ENCODE results near the gene ELANE. TPM values are rescaled to one million over a fixed set of nuclear protein-coding genes. Genes with fewer than 3 reads are reported as not detected.
"Not testable (repeated sequence)": the region's sequence is repeated elsewhere in the genome, so short reads cannot be mapped to it uniquely, and the experiment has no call there.

The ELANE gene
- total RNA-seq, 1 donor from 2014 or later: not detected

GRCh38 chr19:873561-874041, 21.5 kb downstream of the ELANE start:
- Mint-ChIP-seq H3K36me3 (peaks cover 7% of the 10 kb centered on the region), H3K9me3 (no peaks in the 10 kb centered on the region), H3K4me3 (no peak overlapping the region), H3K27ac (no peak overlapping the region), H3K27me3 (no peaks in the 10 kb centered on the region), H3K4me1 (ENCODE audit: unreplicated experiment) (peaks cover 3% of the 10 kb centered on the region)
- DNase-seq (ENCODE audit: extremely low spot score, unreplicated experiment): no peak
- TF ChIP-seq, protein P1, sequence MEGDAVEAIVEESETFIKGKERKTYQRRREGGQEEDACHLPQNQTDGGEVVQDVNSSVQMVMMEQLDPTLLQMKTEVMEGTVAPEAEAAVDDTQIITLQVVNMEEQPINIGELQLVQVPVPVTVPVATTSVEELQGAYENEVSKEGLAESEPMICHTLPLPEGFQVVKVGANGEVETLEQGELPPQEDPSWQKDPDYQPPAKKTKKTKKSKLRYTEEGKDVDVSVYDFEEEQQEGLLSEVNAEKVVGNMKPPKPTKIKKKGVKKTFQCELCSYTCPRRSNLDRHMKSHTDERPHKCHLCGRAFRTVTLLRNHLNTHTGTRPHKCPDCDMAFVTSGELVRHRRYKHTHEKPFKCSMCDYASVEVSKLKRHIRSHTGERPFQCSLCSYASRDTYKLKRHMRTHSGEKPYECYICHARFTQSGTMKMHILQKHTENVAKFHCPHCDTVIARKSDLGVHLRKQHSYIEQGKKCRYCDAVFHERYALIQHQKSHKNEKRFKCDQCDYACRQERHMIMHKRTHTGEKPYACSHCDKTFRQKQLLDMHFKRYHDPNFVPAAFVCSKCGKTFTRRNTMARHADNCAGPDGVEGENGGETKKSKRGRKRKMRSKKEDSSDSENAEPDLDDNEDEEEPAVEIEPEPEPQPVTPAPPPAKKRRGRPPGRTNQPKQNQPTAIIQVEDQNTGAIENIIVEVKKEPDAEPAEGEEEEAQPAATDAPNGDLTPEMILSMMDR (conservative IDR thresholded peaks at IDR 0.05): no peak

DNA sequence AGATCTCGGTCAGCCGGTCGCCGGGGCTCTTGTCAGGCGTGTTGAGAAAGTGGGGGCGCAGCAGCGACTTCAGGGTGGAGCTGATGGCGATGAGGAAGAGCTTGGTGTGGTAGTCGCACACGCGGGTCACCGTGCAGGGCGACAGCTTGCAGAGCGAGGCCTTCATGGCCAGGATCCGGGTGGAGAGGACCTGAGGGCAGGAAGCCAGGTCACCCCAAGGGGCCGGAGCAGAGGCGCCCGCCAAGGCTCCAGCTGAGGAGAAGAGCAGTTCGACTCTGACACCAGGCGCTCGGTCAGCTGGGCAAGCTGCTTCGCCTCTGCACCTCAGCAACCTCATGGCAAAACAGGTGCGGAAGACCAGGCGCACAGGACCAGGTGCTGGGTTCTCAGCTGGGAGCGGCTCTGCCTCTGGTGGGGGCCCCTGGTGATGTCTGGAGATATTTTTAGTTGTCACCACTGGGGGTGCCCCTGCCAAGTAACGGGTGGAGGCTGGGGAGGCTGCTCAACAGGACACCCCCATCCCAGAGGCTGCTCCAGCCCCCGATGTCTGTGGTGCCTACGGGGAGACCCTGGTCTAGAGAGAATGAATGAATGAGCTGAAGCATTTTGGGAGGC, 23.3 kb downstream of the ELANE start:
- no peaks in the 10 kb centered on the region for H3K9me3 Mint-ChIP-seq
- peaks cover 3% of the 10 kb centered on the region for H3K4me1 Mint-ChIP-seq (ENCODE audit: unreplicated experiment)
- H3K27me3 Mint-ChIP-seq: no peaks in the 10 kb centered on the region
- peaks cover 3% of the 10 kb centered on the region for H3K36me3 Mint-ChIP-seq
- no peak for DNase-seq (ENCODE audit: extremely low spot score, unreplicated experiment)
- H3K4me3 Mint-ChIP-seq: no peak overlapping the region
- TF ChIP-seq, protein P1 (conservative IDR thresholded peaks at IDR 0.05): no peak
- no peak overlapping the region for H3K27ac Mint-ChIP-seq

GRCh38 chr19:876089-876488, 24.0 kb downstream of the ELANE start:
- H3K9me3 Mint-ChIP-seq: no peaks in the 10 kb centered on the region
- peaks cover 3% of the 10 kb centered on the region for H3K4me1 Mint-ChIP-seq (ENCODE audit: unreplicated experiment)
- peaks cover 3% of the 10 kb centered on the region for H3K36me3 Mint-ChIP-seq
- TF ChIP-seq, protein P1 (conservative IDR thresholded peaks at IDR 0.05): no peak
- H3K27ac Mint-ChIP-seq: no peak overlapping the region
- no peak for DNase-seq (ENCODE audit: extremely low spot score, unreplicated experiment)
- H3K27me3 Mint-ChIP-seq: no peaks in the 10 kb centered on the region
- no peak overlapping the region for H3K4me3 Mint-ChIP-seq

GRCh38 chr19:876780-877314, 24.7 kb downstream of the ELANE start:
- no peak overlapping the region for H3K4me3 Mint-ChIP-seq
- no peak overlapping the region for H3K27ac Mint-ChIP-seq
- H3K27me3 Mint-ChIP-seq: no peaks in the 10 kb centered on the region
- TF ChIP-seq, protein P1 (conservative IDR thresholded peaks at IDR 0.05): no peak
- peaks cover 5% of the 10 kb centered on the region for H3K36me3 Mint-ChIP-seq
- no peak for DNase-seq (ENCODE audit: extremely low spot score, unreplicated experiment)
- no peaks in the 10 kb centered on the region for H3K4me1 Mint-ChIP-seq (ENCODE audit: unreplicated experiment)
- H3K9me3 Mint-ChIP-seq: no peaks in the 10 kb centered on the region

GRCh38 chr19:877992-878660, 26.0 kb downstream of the ELANE start:
- DNase-seq (ENCODE audit: extremely low spot score, unreplicated experiment); H3K27me3 Mint-ChIP-seq; H3K4me1 Mint-ChIP-seq (ENCODE audit: unreplicated experiment); H3K4me3 Mint-ChIP-seq; H3K27ac Mint-ChIP-seq; H3K36me3 Mint-ChIP-seq; H3K9me3 Mint-ChIP-seq: not testable (repeated sequence)

DNA sequence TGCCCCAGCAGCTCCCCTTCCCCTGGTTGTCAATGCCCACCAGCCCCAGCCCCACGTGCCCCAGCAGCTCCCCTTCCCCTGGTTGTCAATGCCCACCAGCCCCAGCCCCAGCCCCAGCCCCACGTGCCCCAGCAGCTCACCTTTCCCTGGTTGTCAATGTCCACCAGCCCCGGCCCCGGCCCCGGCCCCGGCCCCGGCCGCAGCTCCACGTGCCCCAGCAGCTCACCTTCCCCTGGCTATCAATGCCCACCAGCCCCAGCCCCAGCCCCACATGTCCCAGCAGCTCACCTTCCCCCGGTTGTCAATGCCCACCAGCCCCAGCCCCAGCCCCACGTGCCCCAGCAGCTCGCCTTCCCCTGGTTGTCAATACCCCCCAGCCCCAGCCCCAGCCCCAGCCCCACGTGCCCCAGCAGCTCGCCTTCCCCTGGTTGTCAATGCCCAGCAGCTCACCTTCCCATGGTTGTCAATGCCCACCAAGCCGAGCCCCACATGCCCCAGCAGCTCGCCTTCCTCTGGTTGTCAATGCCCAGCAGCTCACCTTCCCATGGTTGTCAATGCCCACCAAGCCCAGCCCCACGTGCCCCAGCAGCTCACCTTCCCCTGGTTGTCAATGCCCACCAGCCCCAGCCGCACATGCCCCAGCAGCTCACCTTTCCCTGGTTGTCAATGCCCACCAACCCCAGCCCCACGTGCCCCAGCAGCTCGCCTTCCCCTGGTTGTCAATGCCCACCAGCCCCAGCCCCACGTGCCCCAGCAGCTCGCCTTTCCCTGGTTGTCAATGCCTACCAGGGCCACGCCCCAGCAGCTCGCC, 26.9 kb downstream of the ELANE start:
- not testable (repeated sequence) for DNase-seq (ENCODE audit: extremely low spot score, unreplicated experiment); H3K27me3 Mint-ChIP-seq; H3K4me3 Mint-ChIP-seq; H3K4me1 Mint-ChIP-seq (ENCODE audit: unreplicated experiment); H3K27ac Mint-ChIP-seq; H3K36me3 Mint-ChIP-seq; H3K9me3 Mint-ChIP-seq

Measured in type B pancreatic cell (in vitro differentiated cells).